Spinal cord (tissue), 10 donors: ENCODE results near the gene ROBO2. TPM values are rescaled to one million over a fixed set of nuclear protein-coding genes. Genes with fewer than 3 reads are reported as not detected.
A peak's percentile ranks its signal among the peaks of the same experiment; 100 is the strongest.

Source experiments
- DNase-seq, 6 donors: peaks; one replicate each; pipeline versions ENCODE4 v3.0.0 to v3.0.0-alpha.2; 2013 to 2015; ENCODE audit warnings: low spot score in 6 of 6, low read depth in 4 of 6
- H3K27ac ChIP-seq: one replicate; pipeline ENCODE4 v1.5.1; 2013; ENCODE audit warnings: low read depth, low read length, control low read depth
- H3K27me3 ChIP-seq: one replicate; pipeline ENCODE4 v1.6.1; 2013; ENCODE audit warnings: low read length; ENCODE audit not compliant: control insufficient read depth, insufficient read depth
- H3K36me3 ChIP-seq: one replicate; pipeline ENCODE4 v1.6.1; 2013; ENCODE audit warnings: low read length; ENCODE audit not compliant: control insufficient read depth, insufficient read depth
- H3K4me1 ChIP-seq: one replicate; pipeline ENCODE4 v1.6.1; 2013; ENCODE audit warnings: low read length; ENCODE audit not compliant: control insufficient read depth, insufficient read depth
- H3K4me3 ChIP-seq: one replicate; pipeline ENCODE4 v1.5.1; 2013; ENCODE audit warnings: low read depth, low read length, control low read depth
- H3K9me3 ChIP-seq: one replicate; pipeline ENCODE4 v1.6.1; 2013; ENCODE audit warnings: low read length; ENCODE audit not compliant: control insufficient read depth, insufficient read depth
- WGBS: methylation state at CpG from one replicate; pipeline ENCODE4 v1.1.5; 2013; ENCODE audit warnings: missing lambda C conversion rate; ENCODE audit not compliant: insufficient coverage; 5-methylcytosine and 5-hydroxymethylcytosine counted together
- polyA plus RNA-seq, 2 donors: library from polyadenylated mRNA; unstranded; fragments of 120-200 nt; gene quantifications; one replicate each; pipeline ENCODE4 v1.2.1, GENCODE V29; 2013; ENCODE audit not compliant: insufficient read length in 2 of 2
- total RNA-seq, 2 donors: library from RNA; depleted of rRNA in 1 of 2; stranded (reverse); fragments of 120-200 nt in 1 of 2; fragments of >200 nt in 1 of 2; gene quantifications; one replicate each; pipeline versions ENCODE4 v1.2.3 to v1.2.4, GENCODE V29; 2013 to 2014
- donor health status: healthy.

The ROBO2 gene
- total and polyA plus RNA-seq, 4 donors, result 75.0 to 196 (median 114) TPM

DNA sequence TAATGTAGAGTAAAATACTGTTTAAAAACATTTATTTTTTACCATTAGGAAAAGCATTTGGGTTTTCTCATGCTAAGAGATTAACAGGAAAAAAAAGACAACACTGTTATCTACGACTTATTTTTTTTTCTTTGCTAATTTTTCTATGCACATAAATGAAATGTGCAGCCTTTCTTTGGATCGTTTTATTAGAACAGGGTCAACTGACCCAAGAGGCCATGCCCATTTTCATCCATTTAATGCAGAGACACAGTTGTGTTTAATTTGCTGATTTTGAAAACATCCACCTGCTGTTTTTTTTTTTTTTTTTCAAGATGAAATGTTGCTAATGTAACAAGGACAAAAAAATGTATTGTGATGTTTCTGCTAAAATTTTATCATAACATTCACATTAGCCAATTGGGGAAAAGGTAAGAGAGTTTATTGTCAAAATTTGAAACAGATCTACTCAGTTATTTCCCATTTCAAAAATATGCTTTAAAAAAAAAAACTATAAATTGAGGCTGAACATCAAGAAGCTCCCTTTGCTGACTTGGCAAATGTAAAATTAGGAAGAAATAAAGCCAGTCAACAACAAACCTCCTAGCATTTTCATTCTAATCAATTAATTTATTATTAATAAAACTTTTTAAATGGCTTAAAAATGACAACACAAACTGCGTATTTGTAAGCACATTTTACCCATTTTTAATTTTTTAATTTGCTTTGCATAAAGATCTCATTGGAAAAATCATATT lies 485.2 kb downstream of the ROBO2 start:
- no peak for DNase-seq
- Histone ChIP-seq H3K27ac (no peak overlapping the region), H3K9me3 (no peaks in the 10 kb centered on the region)

DNA sequence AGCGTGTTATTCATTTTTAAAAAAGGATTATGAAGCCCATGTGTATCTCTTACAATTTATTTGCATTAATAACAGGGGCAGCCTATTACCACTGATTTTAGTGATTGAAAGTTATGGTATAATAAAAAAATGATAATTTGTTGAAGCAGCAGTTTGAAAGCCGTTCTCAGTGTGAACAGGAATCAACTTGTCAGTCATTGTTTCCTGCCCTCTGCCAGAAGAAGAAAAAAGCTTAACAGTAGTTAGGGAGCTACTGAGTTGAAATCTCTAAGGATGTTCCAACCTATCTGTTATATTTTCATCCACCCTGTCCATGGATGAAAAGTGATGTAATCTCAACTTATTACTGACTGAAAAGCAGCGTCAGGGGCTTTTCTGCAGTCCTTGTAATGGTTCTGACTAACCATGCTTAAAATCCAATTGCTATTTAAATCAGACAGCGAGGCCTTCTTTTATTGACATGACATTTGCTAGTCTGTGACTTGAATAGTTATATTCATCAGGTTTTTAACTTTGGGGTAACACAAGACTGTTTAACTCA lies 486.7 kb downstream of the ROBO2 start:
- H3K4me1 ChIP-seq, result no peaks in the 10 kb centered on the region
- H3K27ac ChIP-seq, result no peak overlapping the region
- no peaks in the 10 kb centered on the region for H3K9me3 ChIP-seq
- peak in 1 of 6 donors; percentile 61 for DNase-seq
- H3K4me3 ChIP-seq, result no peak overlapping the region
- H3K27me3 ChIP-seq, result no peaks in the 10 kb centered on the region
- 71% methylated on average over 1 of the region's 4 CpGs for WGBS
- no peaks in the 10 kb centered on the region for H3K36me3 ChIP-seq

More for the DNA sequence above, 485.2 kb downstream of the ROBO2 start:
- Histone ChIP-seq H3K4me3 (no peak overlapping the region), H3K27me3 (no peaks in the 10 kb centered on the region), H3K4me1 (no peaks in the 10 kb centered on the region), H3K36me3 (no peaks in the 10 kb centered on the region)
- WGBS, result no CpG with 5 or more reads among the region's 3 CpGs

DNA sequence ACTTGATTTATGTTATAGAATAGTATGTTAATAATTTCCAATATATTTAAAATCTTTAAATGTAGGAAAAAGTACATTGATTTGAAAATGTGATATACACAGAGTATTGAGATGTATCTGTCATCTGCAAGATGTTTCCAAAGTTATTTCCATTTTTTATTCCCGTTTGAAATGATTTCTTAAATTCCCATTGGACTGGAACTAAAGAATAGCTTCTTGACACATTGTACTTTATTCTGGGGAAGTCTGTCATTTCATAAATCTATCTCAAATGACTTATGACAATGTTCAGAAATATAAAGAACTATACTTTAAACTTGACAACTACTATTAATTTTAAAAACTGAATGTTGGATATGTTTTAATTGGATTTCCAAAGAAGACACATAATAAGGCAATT lies 489.6 kb downstream of the ROBO2 start:
- Histone ChIP-seq H3K4me1 (no peaks in the 10 kb centered on the region), H3K27ac (no peak overlapping the region), H3K27me3 (no peaks in the 10 kb centered on the region), H3K9me3 (peaks cover 4% of the 10 kb centered on the region), H3K36me3 (no peaks in the 10 kb centered on the region), H3K4me3 (no peak overlapping the region)
- no peak for DNase-seq
- WGBS, result no CpG with 5 or more reads among the region's 1 CpG

DNA sequence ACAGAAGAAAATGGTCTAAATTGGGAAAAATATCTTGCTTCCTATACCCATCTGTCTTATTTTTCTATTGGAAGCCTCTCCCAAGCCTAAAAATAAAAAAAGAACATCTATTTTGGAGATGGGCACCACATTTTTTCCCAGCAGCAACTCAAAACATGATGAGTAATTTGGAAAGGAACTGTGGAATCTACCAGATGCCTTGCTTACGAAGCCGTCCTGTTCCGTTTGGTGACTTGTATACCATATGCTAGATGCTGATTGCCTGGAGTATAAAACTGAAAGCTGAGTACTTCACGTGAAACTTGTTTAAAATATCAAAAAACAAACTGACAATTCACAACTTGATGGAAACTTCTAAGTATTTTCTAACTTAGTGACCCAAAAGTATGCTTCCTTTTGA lies 491.0 kb downstream of the ROBO2 start:
- no CpG with 5 or more reads among the region's 4 CpGs for WGBS
- Histone ChIP-seq H3K4me3 (no peak overlapping the region), H3K4me1 (no peaks in the 10 kb centered on the region), H3K27me3 (no peaks in the 10 kb centered on the region), H3K36me3 (no peaks in the 10 kb centered on the region), H3K9me3 (peaks cover 4% of the 10 kb centered on the region), H3K27ac (no peak overlapping the region)
- peak in 2 of 6 donors; percentile 29 to 83 for DNase-seq

DNA sequence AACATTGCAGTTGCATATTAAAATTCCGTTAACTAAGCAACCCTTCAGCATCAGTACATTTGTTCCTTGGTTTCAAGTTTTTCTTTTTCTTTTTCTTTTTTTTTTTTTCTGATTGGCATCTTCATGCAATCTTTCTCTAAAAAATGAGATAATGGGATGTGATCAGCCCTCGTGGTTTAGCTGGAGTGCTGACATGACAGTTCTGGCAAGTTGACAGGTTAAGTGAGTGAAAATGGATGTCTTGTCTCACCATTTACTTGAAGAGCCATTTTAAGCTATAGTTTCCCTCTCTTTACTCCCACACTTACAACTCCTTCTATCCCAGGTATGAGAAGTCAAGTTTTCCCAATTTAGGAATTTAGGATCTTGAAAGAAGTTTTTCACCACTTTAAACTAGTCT lies 495.2 kb downstream of the ROBO2 start:
- no peak overlapping the region for H3K4me3 ChIP-seq
- H3K4me1 ChIP-seq, result no peaks in the 10 kb centered on the region
- H3K36me3 ChIP-seq, result no peaks in the 10 kb centered on the region
- peaks cover 4% of the 10 kb centered on the region for H3K9me3 ChIP-seq
- no CpG with 5 or more reads among the region's 2 CpGs for WGBS
- no peaks in the 10 kb centered on the region for H3K27me3 ChIP-seq
- H3K27ac ChIP-seq, result no peak overlapping the region
- DNase-seq, result peak in 1 of 6 donors; percentile 14

DNA sequence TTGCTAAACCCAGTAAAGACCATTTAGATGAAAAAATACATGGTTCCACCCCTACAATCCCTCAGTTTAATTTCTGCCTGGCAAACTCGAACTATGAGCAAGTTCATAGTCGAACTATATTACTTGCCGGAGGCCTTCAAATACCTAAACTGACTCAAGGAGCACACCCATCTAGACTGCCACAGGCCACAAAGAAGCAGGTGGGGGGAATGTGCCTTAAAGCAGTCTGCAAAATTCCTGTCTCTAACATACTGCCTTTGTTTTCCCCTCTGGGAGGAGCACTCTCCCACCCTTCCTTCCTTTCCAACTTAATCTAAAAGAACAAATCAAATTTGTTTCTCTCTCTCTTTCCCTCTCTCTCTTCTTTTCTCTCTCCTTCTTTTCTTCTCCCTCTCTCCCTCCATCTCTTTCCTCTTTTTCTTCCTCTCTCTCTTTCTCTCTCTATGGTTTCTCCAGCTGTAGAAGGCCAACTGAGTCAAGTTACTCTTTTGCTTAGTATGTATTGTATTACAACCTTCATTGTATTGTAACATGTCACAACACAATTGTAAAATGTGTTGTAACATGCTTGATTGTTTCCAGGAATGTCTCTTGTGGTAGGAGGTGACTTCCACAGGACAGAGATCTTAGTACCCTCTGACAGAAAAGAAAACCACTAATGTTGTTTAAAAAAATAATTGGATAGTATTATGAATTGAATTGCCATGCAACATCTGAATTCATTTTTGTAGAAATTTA lies 496.3 kb downstream of the ROBO2 start:
- Histone ChIP-seq H3K9me3 (peaks cover 4% of the 10 kb centered on the region), H3K4me3 (no peak overlapping the region), H3K27me3 (no peaks in the 10 kb centered on the region), H3K4me1 (no peaks in the 10 kb centered on the region), H3K36me3 (no peaks in the 10 kb centered on the region), H3K27ac (no peak overlapping the region)
- DNase-seq, result no peak
- WGBS, result 88% methylated on average over 1 of the region's 3 CpGs

DNA sequence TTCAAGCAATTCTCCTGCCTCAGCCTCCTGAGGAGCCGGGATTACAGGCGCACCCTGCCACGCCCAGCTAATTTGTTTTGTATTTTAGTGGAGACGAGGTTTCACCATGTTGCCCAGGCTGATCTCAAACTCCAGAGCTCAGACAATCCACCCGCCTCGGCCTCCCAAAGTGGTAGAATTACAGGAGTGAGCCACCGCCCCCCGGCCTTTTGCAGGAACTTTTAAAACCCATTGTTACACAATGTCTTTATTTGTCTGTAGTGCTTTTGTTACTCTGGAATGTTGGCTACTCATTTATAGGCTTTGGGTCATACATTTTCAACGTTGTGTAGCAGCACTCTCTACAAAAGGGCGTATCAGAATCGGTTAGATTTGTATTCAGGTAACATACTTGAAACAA lies 499.1 kb downstream of the ROBO2 start:
- DNase-seq, result no peak
- WGBS, result 100% methylated on average over 4 of the region's 11 CpGs
- H3K36me3 ChIP-seq, result no peaks in the 10 kb centered on the region
- H3K4me1 ChIP-seq, result no peaks in the 10 kb centered on the region
- H3K27me3 ChIP-seq, result no peaks in the 10 kb centered on the region
- H3K4me3 ChIP-seq, result no peak overlapping the region
- H3K27ac ChIP-seq, result no peak overlapping the region
- no peaks in the 10 kb centered on the region for H3K9me3 ChIP-seq

DNA sequence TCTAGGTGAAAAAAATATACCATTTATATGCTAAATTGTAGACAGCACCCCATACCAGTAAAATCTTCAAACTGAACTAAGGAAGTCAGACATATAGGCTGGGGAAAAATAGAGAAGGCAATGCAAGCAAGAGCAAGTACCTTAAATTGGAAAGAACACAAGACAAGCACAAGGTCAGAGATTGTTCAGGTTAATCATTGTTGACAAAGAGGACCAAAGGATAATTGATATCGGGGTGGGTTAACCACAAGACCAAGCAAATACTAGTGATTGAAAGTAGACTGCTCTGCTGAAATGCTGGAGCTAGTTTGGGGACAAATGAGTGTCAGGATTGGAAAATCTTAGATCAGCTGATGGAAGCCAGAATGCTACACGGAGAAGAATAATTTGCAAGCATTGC lies 499.8 kb downstream of the ROBO2 start:
- Histone ChIP-seq H3K27ac (no peak overlapping the region), H3K4me3 (no peak overlapping the region), H3K9me3 (no peaks in the 10 kb centered on the region), H3K4me1 (no peaks in the 10 kb centered on the region), H3K27me3 (no peaks in the 10 kb centered on the region), H3K36me3 (no peaks in the 10 kb centered on the region)
- DNase-seq, result no peak
- WGBS, result 94% methylated on average over 2 of the region's 2 CpGs

DNA sequence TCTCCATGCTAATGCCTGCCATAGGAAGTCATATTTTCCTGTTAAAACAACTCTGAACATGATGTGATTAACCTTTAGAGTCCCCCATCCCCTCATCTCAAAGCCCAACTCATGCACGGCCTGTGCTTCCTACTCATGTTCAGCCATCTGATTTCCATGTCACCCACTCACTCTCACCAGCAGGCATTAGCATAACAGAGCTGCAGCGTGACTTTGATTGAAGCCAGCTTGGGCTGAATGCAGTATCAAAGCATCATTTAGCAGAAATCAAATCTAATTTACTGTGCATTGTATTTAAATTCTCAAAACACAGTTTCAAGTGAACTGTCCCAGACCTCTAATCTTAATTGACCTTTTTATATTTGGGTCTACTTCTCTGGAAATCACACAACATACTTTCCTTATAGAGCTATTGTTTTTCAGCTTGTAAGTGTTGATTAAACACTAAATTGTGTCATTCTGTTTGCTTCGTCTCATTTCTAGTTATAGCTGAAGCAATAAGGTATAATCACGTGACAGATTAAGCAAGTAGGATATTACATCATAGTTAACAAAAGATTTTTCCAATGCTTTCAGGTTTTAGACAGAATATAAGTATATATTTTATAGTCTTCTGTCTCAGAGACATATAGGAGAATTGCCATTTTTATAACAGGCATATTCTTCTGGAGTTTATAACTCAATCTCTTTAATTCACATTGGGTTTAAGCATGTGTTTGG lies 501.5 kb downstream of the ROBO2 start:
- Histone ChIP-seq H3K9me3 (no peaks in the 10 kb centered on the region), H3K27ac (no peak overlapping the region), H3K4me3 (no peak overlapping the region), H3K36me3 (no peaks in the 10 kb centered on the region), H3K4me1 (no peaks in the 10 kb centered on the region), H3K27me3 (no peaks in the 10 kb centered on the region)
- peak in 2 of 6 donors; percentile 43 to 67 for DNase-seq
- 20% methylated on average over 1 of the region's 4 CpGs for WGBS
